Ishikawa (cell line): ENCODE measurements around the gene KAT2B.
A peak's percentile ranks its signal among the peaks of the same experiment; 100 is the strongest.

Source experiments
- CEBPB ChIP-seq: IDR thresholded peaks from 2 replicates; pipeline ENCODE4 v1.6.1; 2012
- CREB1 ChIP-seq: IDR thresholded peaks from 2 replicates; pipeline ENCODE4 v1.6.1; 2012; ENCODE audit warnings: low read depth
- EGR1 ChIP-seq: IDR thresholded peaks from 2 replicates; pipeline ENCODE4 v1.6.1; 2012
- EP300 ChIP-seq: IDR thresholded peaks from 2 replicates; pipeline ENCODE4 v1.6.1; 2012; ENCODE audit warnings: borderline replicate concordance
- FOXM1 ChIP-seq: IDR thresholded peaks from 2 replicates; pipeline ENCODE4 v1.6.1; 2012; ENCODE audit warnings: low read depth, borderline replicate concordance
- MAX ChIP-seq: IDR thresholded peaks from 2 replicates; pipeline ENCODE4 v1.6.1; 2012
- NFIC ChIP-seq: IDR thresholded peaks from 2 replicates; pipeline ENCODE4 v1.6.1; 2012
- RAD21 ChIP-seq: IDR thresholded peaks from 2 replicates; pipeline ENCODE4 v1.6.1; 2012; ENCODE audit warnings: low read depth
- REST ChIP-seq: IDR thresholded peaks from 2 replicates; pipeline ENCODE4 v1.6.1; 2012; ENCODE audit warnings: low read depth, mild to moderate bottlenecking
- TAF1 ChIP-seq: IDR thresholded peaks from 2 replicates; pipeline ENCODE4 v1.6.1; 2012; ENCODE audit warnings: low read depth, mild to moderate bottlenecking
- TCF12 ChIP-seq: IDR thresholded peaks from 2 replicates; pipeline ENCODE4 v1.6.1; 2012; ENCODE audit warnings: low read depth
- TEAD4 ChIP-seq: IDR thresholded peaks from 2 replicates; pipeline ENCODE4 v1.6.1; 2012
- USF1 ChIP-seq: IDR thresholded peaks from 2 replicates; pipeline ENCODE4 v1.6.1; 2012
- YY1 ChIP-seq: IDR thresholded peaks from 2 replicates; pipeline ENCODE4 v1.6.1; 2012; ENCODE audit warnings: low read depth
- ZBTB7A ChIP-seq: IDR thresholded peaks from 2 replicates; pipeline ENCODE4 v1.6.1; 2012; ENCODE audit warnings: low read depth

KAT2B gene

GRCh38 chr3:20185331-20185678 lies 145.1 kb downstream of the KAT2B start:
- TF ChIP-seq TAF1 (no peak), MAX (no peak), FOXM1 (no peak), TCF12 (no peak)

GRCh38 chr3:20185679-20186599 lies 145.7 kb downstream of the KAT2B start, which contains the start of gene SGO1:
SGO1 (minus strand) TSS chr3:20186206; CDS start chr3:20184027, 2,179 bp downstream.
- TF ChIP-seq MAX (peak; percentile 78), EGR1 (no peak), CREB1 (peak; percentile 71; the same call in 1 of the 2 replicates), REST (no peak), USF1 (peak; percentile 100), NFIC (no peak), ZBTB7A (no peak), TEAD4 (no peak), TCF12 (no peak), EP300 (no peak), CEBPB (no peak), RAD21 (no peak), YY1 (peak; percentile 73), TAF1 (peak; percentile 76; the same call in 1 of the 2 replicates), FOXM1 (peak; percentile 86)

GRCh38 chr3:20186600-20187004 lies 146.4 kb downstream of the KAT2B start:
- no peak for TF ChIP-seq NFIC
- TF ChIP-seq TEAD4 = no peak
- no peak for TF ChIP-seq TAF1
- no peak for TF ChIP-seq USF1
- no peak for TF ChIP-seq FOXM1
- TF ChIP-seq MAX = no peak
- TF ChIP-seq CEBPB = no peak
- TF ChIP-seq ZBTB7A = no peak

- no peak for TF ChIP-seq EGR1
- no peak for TF ChIP-seq USF1
- no peak for TF ChIP-seq TCF12
- no peak for TF ChIP-seq CEBPB
- TF ChIP-seq RAD21 = no peak
- no peak for TF ChIP-seq TEAD4
- no peak for TF ChIP-seq CREB1
- no peak for TF ChIP-seq YY1
- no peak for TF ChIP-seq TAF1
Observed at GRCh38 chr3:20190991-20191390, 150.7 kb downstream of the KAT2B start.

- TF ChIP-seq FOXM1 = no peak
- TF ChIP-seq TEAD4 = no peak
Observed at GRCh38 chr3:20194793-20195460, 154.7 kb downstream of the KAT2B start.

GRCh38 chr3:20197775-20198174 lies 157.5 kb downstream of the KAT2B start:
- TF ChIP-seq TAF1 = no peak
- no peak for TF ChIP-seq CREB1
- no peak for TF ChIP-seq USF1
- TF ChIP-seq FOXM1 = no peak
- TF ChIP-seq MAX = no peak
- no peak for TF ChIP-seq NFIC
- no peak for TF ChIP-seq EGR1
- no peak for TF ChIP-seq EP300
- no peak for TF ChIP-seq ZBTB7A
- TF ChIP-seq REST = no peak
- no peak for TF ChIP-seq CEBPB
- no peak for TF ChIP-seq RAD21
